H9 (cell line): ENCODE results near the gene MTURN. TPM values are rescaled to one million over a fixed set of nuclear protein-coding genes. Genes with fewer than 3 reads are reported as not detected.

Experiments used
- DNase-seq: peaks from one replicate; pipeline ENCODE4 v3.0.0-alpha.2; 2017
- H2AFZ ChIP-seq: one replicate; pipeline ENCODE4 v1.6.1; 2013; ENCODE audit warnings: mild to moderate bottlenecking, low read length, control low read depth, moderate library complexity
- H2AK5ac ChIP-seq: 2 replicates; pipeline ENCODE4 v1.6.1; 2013; ENCODE audit warnings: low read length, control low read depth, mixed read lengths; ENCODE audit not compliant: insufficient read length
- H2BK120ac ChIP-seq: one replicate; pipeline ENCODE4 v1.6.1; 2013; ENCODE audit warnings: low read depth, mild to moderate bottlenecking, low read length, control low read depth, inconsistent platforms; ENCODE audit not compliant: poor library complexity, severe bottlenecking
- H2BK12ac ChIP-seq: 2 replicates; pipeline ENCODE4 v1.6.1; 2013; ENCODE audit warnings: low read length, control low read depth, mixed read lengths, low read depth; ENCODE audit not compliant: insufficient read length
- H2BK15ac ChIP-seq: 2 replicates; pipeline ENCODE4 v1.6.1; 2013; ENCODE audit warnings: low read depth, low read length, control low read depth
- H2BK20ac ChIP-seq: one replicate; pipeline ENCODE4 v1.6.1; 2013; ENCODE audit warnings: low read depth, mild to moderate bottlenecking, low read length, control low read depth, inconsistent platforms; ENCODE audit not compliant: poor library complexity, severe bottlenecking
- H2BK5ac ChIP-seq: 2 replicates; pipeline ENCODE4 v1.6.1; 2013; ENCODE audit warnings: low read length, control low read depth, mixed read lengths; ENCODE audit not compliant: insufficient read length
- H3K14ac ChIP-seq: 2 replicates; pipeline ENCODE4 v1.6.1; 2013; ENCODE audit warnings: low read length, control low read depth; ENCODE audit not compliant: insufficient read depth
- H3K18ac ChIP-seq: 2 replicates; pipeline ENCODE4 v1.6.1; 2013; ENCODE audit warnings: low read depth, mild to moderate bottlenecking, mixed read lengths, low read length, control low read depth; ENCODE audit not compliant: insufficient read length
- H3K23ac ChIP-seq: 2 replicates; pipeline ENCODE4 v1.6.1; 2013; ENCODE audit warnings: low read length, control low read depth, mixed read lengths, low read depth; ENCODE audit not compliant: insufficient read length
- H3K23me2 ChIP-seq: 2 replicates; pipeline ENCODE4 v1.6.1; 2013; ENCODE audit warnings: low read depth, mild to moderate bottlenecking, mixed read lengths, low read length, control low read depth; ENCODE audit not compliant: insufficient read length, poor library complexity, severe bottlenecking
- H3K27ac ChIP-seq: 2 replicates; pipeline ENCODE4 v1.5.1; 2013; ENCODE audit warnings: low read length, control low read depth, mixed read lengths, low read depth; ENCODE audit not compliant: insufficient read length
- H3K27me3 ChIP-seq: 2 replicates; pipeline ENCODE4 v1.6.1; 2013; ENCODE audit warnings: low read length, control low read depth, inconsistent platforms; ENCODE audit not compliant: insufficient read depth
- H3K4ac ChIP-seq: 2 replicates; pipeline ENCODE4 v1.6.1; 2013; ENCODE audit warnings: low read depth, mild to moderate bottlenecking, control low read depth, inconsistent platforms, low read length, moderate library complexity
- H3K4me1 ChIP-seq: 2 replicates; pipeline ENCODE4 v1.6.1; 2013; ENCODE audit warnings: low read length, control low read depth, inconsistent platforms; ENCODE audit not compliant: insufficient read depth
- H3K4me2 ChIP-seq: 2 replicates; pipeline ENCODE4 v1.6.1; 2013; ENCODE audit warnings: low read length, control low read depth, mixed read lengths; ENCODE audit not compliant: insufficient read length, insufficient read depth
- H3K56ac ChIP-seq: 2 replicates; pipeline ENCODE4 v1.6.1; 2013; ENCODE audit warnings: low read depth, mild to moderate bottlenecking, mixed read lengths, low read length, control low read depth; ENCODE audit not compliant: insufficient read length
- H3K79me1 ChIP-seq: 2 replicates; pipeline ENCODE4 v1.6.1; 2013; ENCODE audit warnings: low read depth, mild to moderate bottlenecking, moderate library complexity, low read length, control low read depth, inconsistent platforms; ENCODE audit not compliant: insufficient read depth, poor library complexity, severe bottlenecking
- H3K79me2 ChIP-seq: 2 replicates; pipeline ENCODE4 v1.6.1; 2013; ENCODE audit warnings: low read length, control low read depth, inconsistent platforms; ENCODE audit not compliant: insufficient read depth
- H3K9ac ChIP-seq: 2 replicates; pipeline ENCODE4 v1.6.1; 2013; ENCODE audit warnings: low read length, control low read depth, mixed read lengths; ENCODE audit not compliant: insufficient read length; ENCODE audit errors: extremely low read depth
- H3K9me3 ChIP-seq: one replicate; pipeline ENCODE4 v1.6.1; 2013; ENCODE audit warnings: low read depth, low read length, inconsistent platforms; ENCODE audit not compliant: control insufficient read depth
- H3T11ph ChIP-seq: one replicate; pipeline ENCODE4 v1.6.1; 2013; ENCODE audit warnings: mild to moderate bottlenecking, low read length, control low read depth, inconsistent platforms
- H4K20me1 ChIP-seq: one replicate; pipeline ENCODE4 v1.6.1; 2013; ENCODE audit not compliant: control insufficient read depth, insufficient read length, insufficient read depth
- H4K5ac ChIP-seq: 2 replicates; pipeline ENCODE4 v1.6.1; 2013; ENCODE audit warnings: low read depth, mild to moderate bottlenecking, mixed read lengths, low read length, control low read depth; ENCODE audit not compliant: insufficient read length
- H4K8ac ChIP-seq: replicated peaks from 2 replicates; pipeline ENCODE4 v1.6.1; 2013; ENCODE audit warnings: low read length, control low read depth, mixed read lengths, low read depth; ENCODE audit not compliant: insufficient read length
- H4K91ac ChIP-seq: 2 replicates; pipeline ENCODE4 v1.6.1; 2013; ENCODE audit warnings: low read depth, mild to moderate bottlenecking, moderate library complexity, mixed read lengths, low read length, control low read depth; ENCODE audit not compliant: insufficient read length
- H3K27ac Mint-ChIP-seq, 3 experiments: 2 replicates in 2 of 3; 3 replicates in 1 of 3; pipeline ENCODE4 v1.8.0; 2020 to 2021; ENCODE audit warnings: mixed read lengths in 3 of 3, mild to moderate bottlenecking in 1 of 3, moderate library complexity in 1 of 3
- H3K27me3 Mint-ChIP-seq: 2 replicates; pipeline ENCODE4 v1.8.0; 2021; ENCODE audit warnings: low read depth, mild to moderate bottlenecking, moderate library complexity, mixed read lengths
- H3K36me3 Mint-ChIP-seq, 3 experiments: 2 replicates in 2 of 3; 3 replicates in 1 of 3; pipeline ENCODE4 v1.8.0; 2020 to 2021; ENCODE audit warnings: low read depth in 3 of 3, mixed read lengths in 3 of 3; ENCODE audit not compliant: insufficient read depth in 1 of 3
- H3K4me1 Mint-ChIP-seq, 2 experiments: 2 replicates each; pipeline ENCODE4 v1.8.0; 2020; ENCODE audit warnings: mixed read lengths in 2 of 2
- H3K4me3 Mint-ChIP-seq, 2 experiments: 2 replicates in 1 of 2; 3 replicates in 1 of 2; pipeline ENCODE4 v1.8.0; 2020 to 2021; ENCODE audit warnings: mild to moderate bottlenecking in 2 of 2, mixed read lengths in 2 of 2, moderate library complexity in 1 of 2
- H3K9me3 Mint-ChIP-seq, 2 experiments: 2 replicates in 1 of 2; 3 replicates in 1 of 2; pipeline ENCODE4 v1.8.0; 2020; ENCODE audit warnings: mild to moderate bottlenecking in 2 of 2, mixed read lengths in 2 of 2, moderate library complexity in 1 of 2
- WGBS: extraction: QIAGEN DNeasy Blood & Tissue Kit; methylation state at CpG from one replicate; pipeline ENCODE4 v1.1.7; 2013; ENCODE audit warnings: missing lambda C conversion rate, low lambda C conversion rate, mixed read lengths; ENCODE audit not compliant: insufficient read length; ENCODE audit errors: extremely low coverage; 5-methylcytosine and 5-hydroxymethylcytosine counted together
- total RNA-seq: library from RNA; stranded (reverse); gene quantifications from 2 replicates; pipeline ENCODE4 v1.2.1, GENCODE V29; 2021
- TF ChIP-seq, protein P1 (sequence below): fragments of 200-600 bp; sonication (generic); conservative IDR thresholded peaks from 3 replicates; pipeline ENCODE4 v1.8.0; 2021; ENCODE audit warnings: antibody characterized with exemption, mild to moderate bottlenecking

The MTURN gene
- total RNA-seq, 1 experiment from 2014 or later, result 3.4 TPM

DNA sequence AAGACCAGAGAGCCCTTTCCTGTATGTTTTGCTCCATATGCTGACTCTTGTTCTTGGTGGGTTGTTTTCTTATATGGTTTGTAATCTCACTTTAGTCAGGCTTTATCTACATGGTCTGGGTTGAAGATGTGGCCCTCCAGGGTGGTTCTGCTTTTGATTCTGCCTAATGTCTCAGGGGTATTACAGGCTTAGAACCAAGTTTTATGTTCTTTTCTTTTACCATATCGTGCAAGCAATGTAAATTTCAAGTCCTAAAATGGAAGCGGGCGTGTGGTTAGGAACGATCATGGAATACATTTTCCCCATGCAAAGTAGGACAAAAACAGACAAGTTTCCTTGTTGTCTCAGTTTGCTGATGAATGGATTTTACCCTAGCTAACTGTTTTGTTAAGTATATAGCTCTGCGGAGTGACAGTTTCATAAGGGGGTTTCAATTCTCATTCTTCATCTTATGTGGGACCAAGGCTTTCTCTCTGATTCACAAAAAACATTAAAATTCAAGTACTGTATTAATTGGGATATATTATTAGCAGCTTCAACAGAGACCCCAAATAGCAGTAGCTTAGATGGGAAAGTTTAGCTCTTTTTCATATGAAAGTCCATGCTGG lies 58.7 kb downstream of the MTURN start:
- Histone ChIP-seq H3K23me2 (no peaks in the 10 kb centered on the region), H2BK12ac (no peak overlapping the region), H2AK5ac (no peak overlapping the region), H4K20me1 (no peaks in the 10 kb centered on the region), H2BK20ac (no peak overlapping the region), H4K91ac (no peak overlapping the region), H2BK15ac (no peak overlapping the region), H3K4me1 (no peaks in the 10 kb centered on the region), H3K56ac (no peak overlapping the region), H3K27me3 (no peaks in the 10 kb centered on the region), H3K9me3 (peaks cover 26% of the 10 kb centered on the region), H2BK120ac (no peak overlapping the region), H3K4me2 (no peak overlapping the region), H3K23ac (no peak overlapping the region), H2BK5ac (no peak overlapping the region), H3K79me2 (no peaks in the 10 kb centered on the region), H3K14ac (no peak overlapping the region), H3K9ac (no peak overlapping the region), H4K8ac (no peak overlapping the region), H3K4ac (no peak overlapping the region), H4K5ac (no peak overlapping the region), H2AFZ (no peak overlapping the region), H3K79me1 (no peaks in the 10 kb centered on the region), H3K18ac (no peak overlapping the region), H3T11ph (no peak overlapping the region), H3K27ac (no peak overlapping the region)
- H3K4me1 Mint-ChIP-seq, result peaks cover under 1 to 6% of the 10 kb centered on the region in 2 experiments; a peak in 3 of 4 replicates
- no CpG with 5 or more reads among the region's 5 CpGs for WGBS
- H3K36me3 Mint-ChIP-seq, result peaks cover 17 to 42% (median 33%) of the 10 kb centered on the region in 3 experiments
- no peak overlapping the region for H3K4me3 Mint-ChIP-seq
- TF ChIP-seq, protein P1, sequence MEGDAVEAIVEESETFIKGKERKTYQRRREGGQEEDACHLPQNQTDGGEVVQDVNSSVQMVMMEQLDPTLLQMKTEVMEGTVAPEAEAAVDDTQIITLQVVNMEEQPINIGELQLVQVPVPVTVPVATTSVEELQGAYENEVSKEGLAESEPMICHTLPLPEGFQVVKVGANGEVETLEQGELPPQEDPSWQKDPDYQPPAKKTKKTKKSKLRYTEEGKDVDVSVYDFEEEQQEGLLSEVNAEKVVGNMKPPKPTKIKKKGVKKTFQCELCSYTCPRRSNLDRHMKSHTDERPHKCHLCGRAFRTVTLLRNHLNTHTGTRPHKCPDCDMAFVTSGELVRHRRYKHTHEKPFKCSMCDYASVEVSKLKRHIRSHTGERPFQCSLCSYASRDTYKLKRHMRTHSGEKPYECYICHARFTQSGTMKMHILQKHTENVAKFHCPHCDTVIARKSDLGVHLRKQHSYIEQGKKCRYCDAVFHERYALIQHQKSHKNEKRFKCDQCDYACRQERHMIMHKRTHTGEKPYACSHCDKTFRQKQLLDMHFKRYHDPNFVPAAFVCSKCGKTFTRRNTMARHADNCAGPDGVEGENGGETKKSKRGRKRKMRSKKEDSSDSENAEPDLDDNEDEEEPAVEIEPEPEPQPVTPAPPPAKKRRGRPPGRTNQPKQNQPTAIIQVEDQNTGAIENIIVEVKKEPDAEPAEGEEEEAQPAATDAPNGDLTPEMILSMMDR, result no peak
- H3K27me3 Mint-ChIP-seq, result peaks cover 10% of the 10 kb centered on the region
- no peak for DNase-seq
- peaks cover 50 to 58% of the 10 kb centered on the region in 2 experiments for H3K9me3 Mint-ChIP-seq
- H3K27ac Mint-ChIP-seq, result no peak overlapping the region
